A549 (cell line): ENCODE measurements around the gene KIAA0513. TPM values are rescaled to one million over a fixed set of nuclear protein-coding genes. Genes with fewer than 3 reads are reported as not detected.

Source experiments
- ATAC-seq, 2 experiments: fragments of 200-7000 bp in 1 of 2; fragments of >200 bp in 1 of 2; cut with Nextera tagmentation in 1 of 2; cut with Tn5 transposase in 1 of 2; 3 replicates each; pipeline versions ENCODE4 v1.8.0 to v1.9.1; 2018 to 2020; ENCODE audit warnings: mild to moderate bottlenecking in 1 of 2, moderate library complexity in 1 of 2
- CTCF ChIA-PET: fragments of 300-600 bp; sonication (Branson Sonifier 250); formaldehyde crosslinking; extraction: SDS; loops from one replicate; lab custom pipeline; 2021; ENCODE audit warnings: antibody characterized with exemption, inconsistent platforms; lab: Yijun Ruan, JAX
- POLR2A ChIA-PET: fragments of 350-600 bp; formaldehyde crosslinking; extraction: SDS; loops from one replicate; lab custom pipeline; 2021; ENCODE audit warnings: antibody characterized with exemption, inconsistent platforms; lab: Yijun Ruan, JAX
- DNase-seq, 2 experiments: peaks; one replicate each; pipeline versions ENCODE4 v3.0.0 to v3.0.0-alpha.2; 2011 to 2016; ENCODE audit warnings: low read depth in 1 of 2, low spot score in 1 of 2
- FAIRE-seq: peaks from 2 replicates; lab custom pipeline; 2011; peaks lifted over from hg19 to GRCh38; lab: Jason Lieb, UNC
- H3K27ac ChIP-seq, 2 experiments: fragments of >200 bp; sonication (Bioruptor Twin); formaldehyde crosslinking; 3 replicates each; pipeline ENCODE4 v1.5.1; 2016 to 2017
- H3K4me1 ChIP-seq: fragments of >200 bp; sonication (Bioruptor Twin); formaldehyde crosslinking; 3 replicates; pipeline ENCODE4 v1.6.1; 2016
- H3K4me2 ChIP-seq: fragments of >200 bp; sonication (Bioruptor Twin); formaldehyde crosslinking; 3 replicates; pipeline ENCODE4 v1.6.1; 2016
- H3K4me3 ChIP-seq: fragments of >200 bp; sonication (Bioruptor Twin); formaldehyde crosslinking; 3 replicates; pipeline ENCODE4 v1.5.1; 2016
- H3K9me3 ChIP-seq: fragments of >200 bp; sonication (Bioruptor Twin); formaldehyde crosslinking; 3 replicates; pipeline ENCODE4 v1.6.1; 2016
- CBX8 ChIP-seq: fragments of 200-600 bp; sonication (generic); IDR thresholded peaks from 2 replicates; pipeline ENCODE4 v1.6.1; 2016
- CEBPB ChIP-seq, 2 experiments: fragments of >200 bp in 1 of 2; sonication (Bioruptor Twin) in 1 of 2; formaldehyde crosslinking in 1 of 2; IDR thresholded peaks; 2 replicates each; pipeline ENCODE4 v1.6.1; 2012 to 2016
- CHD2 ChIP-seq: fragments of 150-350 bp; IDR thresholded peaks from 2 replicates; pipeline ENCODE4 v1.6.1; 2014; ENCODE audit warnings: low read length; ENCODE audit not compliant: partially characterized antibody
- CHD4 ChIP-seq: fragments of 200-600 bp; sonication (generic); IDR thresholded peaks from 2 replicates; pipeline ENCODE4 v1.6.1; 2016; ENCODE audit warnings: antibody characterized with exemption, mild to moderate bottlenecking, borderline replicate concordance
- EHMT2 ChIP-seq: fragments of 200-600 bp; sonication (generic); IDR thresholded peaks from 2 replicates; pipeline ENCODE4 v1.6.1; 2016; ENCODE audit warnings: antibody characterized with exemption, low read depth, mild to moderate bottlenecking, moderate library complexity
- EP300 ChIP-seq, 2 experiments: fragments of >200 bp; sonication (Bioruptor Twin); formaldehyde crosslinking; IDR thresholded peaks; 2 replicates in 1 of 2; 3 replicates in 1 of 2; pipeline ENCODE4 v1.6.1; 2016 to 2017
- FOSB ChIP-seq: fragments of 250-450 bp; sonication (Bioruptor Pico); IDR thresholded peaks from 2 replicates; pipeline ENCODE4 v1.5.0; 2020; ENCODE audit warnings: mild to moderate bottlenecking, moderate library complexity
- HDAC2 ChIP-seq: fragments of 200-600 bp; sonication (generic); IDR thresholded peaks from 2 replicates; pipeline ENCODE4 v1.6.1; 2016
- HEYL ChIP-seq: fragments of 250-450 bp; sonication (Bioruptor Pico); IDR thresholded peaks from 2 replicates; pipeline ENCODE4 v1.8.0; 2021; ENCODE audit warnings: mild to moderate bottlenecking, moderate library complexity
- JUNB ChIP-seq: fragments of >200 bp; sonication (Bioruptor Twin); formaldehyde crosslinking; IDR thresholded peaks from 2 replicates; pipeline ENCODE4 v1.6.1; 2016
- KDM1A ChIP-seq: fragments of 200-600 bp; sonication (generic); IDR thresholded peaks from 2 replicates; pipeline ENCODE4 v1.6.1; 2016; ENCODE audit warnings: low read depth, mild to moderate bottlenecking
- MAX ChIP-seq: IDR thresholded peaks from 2 replicates; pipeline ENCODE4 v1.6.1; 2012
- MAZ ChIP-seq: fragments of 150-350 bp; IDR thresholded peaks from 2 replicates; pipeline ENCODE4 v1.6.1; 2014; ENCODE audit warnings: antibody characterized with exemption, low read depth, low read length, borderline replicate concordance
- MYC ChIP-seq: IDR thresholded peaks from 2 replicates; pipeline ENCODE4 v1.6.1; 2012; ENCODE audit warnings: mild to moderate bottlenecking, inconsistent platforms, low read length, improper control_type of control experiment, borderline replicate concordance
- NFE2L2 ChIP-seq: fragments of 150-350 bp; conservative IDR thresholded peaks from 2 replicates; pipeline ENCODE4 v1.6.1; 2014; ENCODE audit warnings: low read length
- POLR2A ChIP-seq: IDR thresholded peaks from 2 replicates; pipeline ENCODE4 v1.6.1; 2012; ENCODE audit warnings: mild to moderate bottlenecking, low read length
- RAD21 ChIP-seq, 2 experiments: fragments of >200 bp in 1 of 2; sonication (Bioruptor Twin) in 1 of 2; formaldehyde crosslinking in 1 of 2; IDR thresholded peaks in 1 of 2; conservative IDR thresholded peaks in 1 of 2; 2 replicates in 1 of 2; 3 replicates in 1 of 2; pipeline ENCODE4 v1.6.1; 2012 to 2018; ENCODE audit warnings: inconsistent platforms in 1 of 2
- RFX5 ChIP-seq: fragments of 450-650 bp; IDR thresholded peaks from 2 replicates; pipeline ENCODE4 v1.7.1; 2014; ENCODE audit warnings: antibody characterized with exemption, mild to moderate bottlenecking, moderate library complexity
- RNF2 ChIP-seq: fragments of 200-600 bp; sonication (generic); IDR thresholded peaks from 2 replicates; pipeline ENCODE4 v1.6.1; 2016; ENCODE audit warnings: low read depth, mild to moderate bottlenecking, antibody characterized with exemption, moderate library complexity, borderline replicate concordance
- TP53 ChIP-seq: fragments of 250-450 bp; sonication (Bioruptor Pico); IDR thresholded peaks from 2 replicates; pipeline ENCODE4 v1.5.0; 2021; ENCODE audit warnings: mild to moderate bottlenecking, moderate library complexity
- USF2 ChIP-seq: fragments of 450-650 bp; IDR thresholded peaks from 2 replicates; pipeline ENCODE4 v1.6.1; 2014; ENCODE audit warnings: antibody characterized with exemption
- ZC3H11A ChIP-seq: fragments of 450-650 bp; IDR thresholded peaks from 2 replicates; pipeline ENCODE4 v1.6.1; 2014; ENCODE audit warnings: antibody characterized with exemption, mild to moderate bottlenecking
- WGBS: methylation state at CpG from one replicate; pipeline ENCODE4 v1.1.6; 2017; ENCODE audit errors: missing lambda C conversion rate; 5-methylcytosine and 5-hydroxymethylcytosine counted together
- polyA plus RNA-seq, 4 experiments: library from polyadenylated mRNA; depleted of rRNA in 3 of 4; stranded (reverse); fragments of >200 nt; fragmentation: RNase III in 1 of 4; extraction: RNeasy Plus Mini Kit Qiagen cat#74134 plus additional on column Dnase treatment in 1 of 4; gene quantifications; 2 replicates in 3 of 4; 3 replicates in 1 of 4; pipeline ENCODE4 v1.2.3, GENCODE V29; 2011 to 2017
- TF ChIP-seq, protein P1 (sequence below): IDR thresholded peaks from 2 replicates; pipeline ENCODE4 v1.6.1; 2012
- TF ChIP-seq, protein P2 (sequence below): fragments of >200 bp; sonication (Bioruptor Twin); formaldehyde crosslinking; IDR thresholded peaks from 3 replicates; pipeline ENCODE4 v1.6.1; 2016

KIAA0513 gene
- polyA plus RNA-seq, 2 of the 4 experiments (the other 2 are of a cell fraction) = 1.8 TPM

DNA sequence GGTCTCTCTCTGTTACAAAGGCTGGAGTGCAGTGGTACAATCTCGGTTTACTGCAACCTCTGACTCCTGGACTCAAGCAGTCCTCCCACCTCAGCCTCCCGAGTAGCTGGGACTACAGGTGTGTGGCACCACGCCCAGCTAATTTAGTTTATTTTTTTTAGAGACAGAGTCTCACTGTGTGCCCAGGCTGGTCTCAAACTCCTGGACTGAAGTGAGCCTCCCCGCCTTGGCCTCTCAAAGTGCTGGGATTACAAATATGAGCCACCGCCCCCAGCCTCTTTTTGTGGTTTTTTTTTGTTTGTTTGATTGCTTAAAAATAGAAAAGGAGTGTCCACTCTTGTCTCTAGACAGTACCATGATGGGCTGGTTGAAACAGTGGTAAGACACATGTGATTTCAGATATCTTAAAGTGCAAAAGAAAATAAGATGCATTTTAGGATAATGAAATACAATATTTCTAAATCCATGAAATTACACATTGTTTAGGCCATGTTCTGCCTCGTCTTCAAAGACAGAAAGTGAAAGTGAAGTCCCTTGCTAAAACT is 27.4 kb downstream of the KIAA0513 start:
- no peaks in the 10 kb centered on the region; the same call in 2 of the 3 replicates for H3K4me1 ChIP-seq
- H3K27ac ChIP-seq = no peak overlapping the region; a peak in 1 of 6 replicates
- ATAC-seq = no peak
- H3K4me2 ChIP-seq = no peak overlapping the region
- POLR2A ChIA-PET = no interaction called here
- H3K9me3 ChIP-seq = no peaks in the 10 kb centered on the region
- no peak for FAIRE-seq
- 70% methylated on average over 6 of the region's 6 CpGs for WGBS
- TF ChIP-seq MYC = no peak
- no peak for TF ChIP-seq EP300 (IDR thresholded peaks at IDR 0.05)
- no peak for TF ChIP-seq RFX5
- TF ChIP-seq RNF2 = no peak
- TF ChIP-seq MAX = no peak
- TF ChIP-seq, protein P1, sequence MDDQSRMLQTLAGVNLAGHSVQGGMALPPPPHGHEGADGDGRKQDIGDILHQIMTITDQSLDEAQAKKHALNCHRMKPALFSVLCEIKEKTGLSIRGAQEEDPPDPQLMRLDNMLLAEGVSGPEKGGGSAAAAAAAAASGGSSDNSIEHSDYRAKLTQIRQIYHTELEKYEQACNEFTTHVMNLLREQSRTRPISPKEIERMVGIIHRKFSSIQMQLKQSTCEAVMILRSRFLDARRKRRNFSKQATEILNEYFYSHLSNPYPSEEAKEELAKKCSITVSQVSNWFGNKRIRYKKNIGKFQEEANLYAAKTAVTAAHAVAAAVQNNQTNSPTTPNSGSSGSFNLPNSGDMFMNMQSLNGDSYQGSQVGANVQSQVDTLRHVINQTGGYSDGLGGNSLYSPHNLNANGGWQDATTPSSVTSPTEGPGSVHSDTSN = no peak
- TF ChIP-seq CEBPB (IDR thresholded peaks at IDR 0.05) = no peak
- TF ChIP-seq, all 56 proteins: peak for 0
- no peak for DNase-seq
- no peak overlapping the region for H3K4me3 ChIP-seq
- CTCF ChIA-PET = interaction anchor here (2.2 to 3.4 kb wide), 2 partner anchors 32 to 60 kb away, joined by 7 to 13 read pairs; no protein-coding TSS in a partner anchor

DNA sequence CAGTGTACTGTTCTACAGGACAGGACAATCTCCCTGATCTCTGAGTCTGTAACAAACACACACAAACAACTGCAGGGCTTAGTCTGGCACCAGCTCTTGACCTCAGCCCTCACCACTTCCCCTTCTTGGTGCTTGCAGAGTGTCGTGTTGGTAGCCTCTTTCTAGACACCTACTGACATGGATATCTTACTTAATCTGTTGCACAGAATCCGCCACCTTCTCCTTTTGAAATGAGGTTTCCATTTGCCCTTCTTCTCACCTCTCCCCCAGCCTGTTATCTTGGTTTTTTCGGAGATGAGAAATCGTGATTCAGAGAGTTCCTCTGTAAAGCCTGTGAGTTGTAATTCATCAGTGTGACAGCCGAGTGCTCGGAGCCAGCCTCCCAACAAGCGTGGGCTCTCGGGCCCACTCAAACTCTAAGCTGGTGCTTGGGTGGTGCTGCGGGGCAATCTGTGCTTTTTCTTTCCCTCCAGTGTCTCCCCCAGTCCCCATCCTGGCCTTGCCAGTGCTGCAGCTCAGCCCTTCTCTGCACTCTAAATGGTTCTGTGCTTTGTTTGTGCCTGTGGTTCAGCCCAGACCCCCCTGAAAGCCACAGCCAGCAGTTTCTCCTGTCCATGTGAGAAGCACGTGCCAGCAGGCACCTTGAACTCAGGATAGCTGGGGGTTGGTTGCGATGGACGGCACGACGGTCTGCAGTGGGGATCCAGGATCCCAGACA is 28.1 kb downstream of the KIAA0513 start:
- no peak for FAIRE-seq
- POLR2A ChIA-PET = no interaction called here

GRCh38 chr16:85056211-85056748 is 28.7 kb downstream of the KIAA0513 start:
- Histone ChIP-seq H3K4me1 (no peaks in the 10 kb centered on the region; the same call in 2 of the 3 replicates), H3K9me3 (no peaks in the 10 kb centered on the region), H3K4me3 (no peak overlapping the region), H3K27ac (no peak overlapping the region), H3K4me2 (no peak overlapping the region)
- ChIA-PET CTCF (interaction anchor here (0.8 to 3.4 kb wide), 8 partner anchors 9 to 197 kb away, joined by 3 to 13 read pairs (median 3); partner anchors contain the start of gene ZDHHC7), POLR2A (no interaction called here)
- no peak for FAIRE-seq
- peak; percentile 60 to 68; a peak in 3 of 6 replicates for ATAC-seq
- WGBS = 90% methylated on average over 16 of the region's 16 CpGs
- TF ChIP-seq NFE2L2 = no peak
- TF ChIP-seq RFX5 = no peak
- no peak for TF ChIP-seq RAD21 (conservative IDR thresholded peaks at IDR 0.05 in 1 of 2, IDR thresholded peaks at IDR 0.05 in 1 of 2)
- no peak for TF ChIP-seq EHMT2
- TF ChIP-seq TP53 (CRISPR knock-in tag) = no peak
- no peak for TF ChIP-seq CBX8
- TF ChIP-seq HDAC2 = no peak
- no peak for TF ChIP-seq POLR2A
- TF ChIP-seq USF2 = no peak
- TF ChIP-seq, protein P1 = no peak
- TF ChIP-seq RNF2 = no peak
- TF ChIP-seq CEBPB (IDR thresholded peaks at IDR 0.05) = no peak
- DNase-seq = no peak

More for the DNA sequence above, 28.1 kb downstream of the KIAA0513 start:
- H3K4me2 ChIP-seq = no peak overlapping the region
- TF ChIP-seq, protein P2, sequence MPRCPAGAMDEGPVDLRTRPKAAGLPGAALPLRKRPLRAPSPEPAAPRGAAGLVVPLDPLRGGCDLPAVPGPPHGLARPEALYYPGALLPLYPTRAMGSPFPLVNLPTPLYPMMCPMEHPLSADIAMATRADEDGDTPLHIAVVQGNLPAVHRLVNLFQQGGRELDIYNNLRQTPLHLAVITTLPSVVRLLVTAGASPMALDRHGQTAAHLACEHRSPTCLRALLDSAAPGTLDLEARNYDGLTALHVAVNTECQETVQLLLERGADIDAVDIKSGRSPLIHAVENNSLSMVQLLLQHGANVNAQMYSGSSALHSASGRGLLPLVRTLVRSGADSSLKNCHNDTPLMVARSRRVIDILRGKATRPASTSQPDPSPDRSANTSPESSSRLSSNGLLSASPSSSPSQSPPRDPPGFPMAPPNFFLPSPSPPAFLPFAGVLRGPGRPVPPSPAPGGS = no peak
- TF ChIP-seq FOSB (CRISPR knock-in tag) = no peak
- TF ChIP-seq EP300 (IDR thresholded peaks at IDR 0.05) = no peak
- no peak for TF ChIP-seq KDM1A
- TF ChIP-seq USF2 = no peak
- no peak for TF ChIP-seq CHD2
- TF ChIP-seq HEYL (CRISPR knock-in tag) = no peak
- TF ChIP-seq MAZ = no peak
- TF ChIP-seq ZC3H11A = no peak
- no peak for TF ChIP-seq JUNB
- no peak for TF ChIP-seq CHD4
- TF ChIP-seq MYC = no peak
- TF ChIP-seq NFE2L2 = no peak
- TF ChIP-seq, all 56 proteins: peak for 0
- Histone ChIP-seq H3K9me3 (no peaks in the 10 kb centered on the region), H3K4me3 (no peak overlapping the region), H3K4me1 (no peaks in the 10 kb centered on the region; the same call in 2 of the 3 replicates), H3K27ac (no peak overlapping the region; a peak in 1 of 6 replicates)
- ATAC-seq (peak in 1 of 2 experiments; percentile 27; a peak in 2 of 6 replicates), DNase-seq (no peak)
- CTCF ChIA-PET = interaction anchor here (0.8 to 3.4 kb wide), 7 partner anchors 9 to 59 kb away, joined by 3 to 13 read pairs (median 3); partner anchors contain the start of gene ZDHHC7
- 80% methylated on average over 13 of the region's 14 CpGs for WGBS
